Measurements from ENCODE around the gene RAB8B.

The RAB8B gene

DNA sequence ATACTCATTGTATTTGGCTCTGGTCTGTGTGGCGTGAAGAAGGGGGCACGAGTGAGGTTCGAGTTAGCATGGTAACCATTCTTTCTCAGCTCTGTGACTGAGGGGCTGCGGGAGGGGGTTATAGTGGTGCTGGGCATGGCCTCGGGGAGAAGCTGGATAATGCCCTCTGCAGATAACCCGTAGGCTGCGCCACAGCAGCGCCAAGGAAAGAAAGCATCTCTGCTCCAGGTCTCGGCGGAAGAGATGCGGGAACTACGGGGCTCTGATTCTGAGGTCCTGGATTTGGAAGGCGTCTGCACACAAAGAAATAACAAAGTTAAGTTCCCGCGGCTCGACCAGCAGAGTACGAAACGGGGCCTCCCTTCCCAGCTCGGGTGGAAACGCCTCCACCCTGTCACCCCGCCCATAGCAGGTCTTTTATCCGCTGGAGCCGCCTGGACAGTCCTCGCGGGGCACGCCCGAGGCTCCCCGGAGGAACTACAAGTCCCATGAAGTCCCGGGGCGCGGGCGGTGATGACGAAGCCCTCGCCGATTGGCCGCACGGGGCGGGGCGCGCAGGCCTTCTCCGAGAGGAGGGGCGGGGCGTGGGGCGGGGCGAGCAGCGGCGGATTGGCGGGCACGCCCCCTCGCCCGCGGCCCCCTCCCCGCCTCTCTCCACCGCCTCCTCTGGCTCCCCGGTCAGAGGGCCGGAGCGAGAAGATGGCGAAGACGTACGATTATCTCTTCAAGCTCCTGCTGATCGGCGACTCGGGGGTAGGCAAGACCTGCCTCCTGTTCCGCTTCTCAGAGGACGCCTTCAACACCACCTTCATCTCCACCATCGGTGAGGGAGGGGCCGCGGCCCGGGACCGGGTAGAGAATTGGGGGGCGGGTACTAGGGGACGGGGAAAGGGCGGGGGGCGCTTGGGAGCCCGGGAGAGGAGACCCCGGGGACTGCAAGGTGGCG is at the start of gene RAB8B (continued):
- TF ChIP-seq ZNF114 (tag by site-specific recombination; IDR thresholded peaks at IDR 0.05) (no peak), KLF10 (tag by site-specific recombination; IDR thresholded peaks at IDR 0.05) (peak; percentile 46; the same call in 1 of the 2 replicates), ZNF837 (tag by site-specific recombination; IDR thresholded peaks at IDR 0.05) (no peak), ZNF610 (tag by site-specific recombination; IDR thresholded peaks at IDR 0.05; ENCODE audit: borderline replicate concordance) (no peak), ZNF664 (tag by site-specific recombination; IDR thresholded peaks at IDR 0.05) (no peak), ZNF561 (tag by site-specific recombination; IDR thresholded peaks at IDR 0.05; ENCODE audit: borderline replicate concordance) (no peak), ZFP37 (tag by site-specific recombination; IDR thresholded peaks at IDR 0.05) (no peak), BCL11A (tag by site-specific recombination; IDR thresholded peaks at IDR 0.05; ENCODE audit: low read depth) (no peak)

DNA sequence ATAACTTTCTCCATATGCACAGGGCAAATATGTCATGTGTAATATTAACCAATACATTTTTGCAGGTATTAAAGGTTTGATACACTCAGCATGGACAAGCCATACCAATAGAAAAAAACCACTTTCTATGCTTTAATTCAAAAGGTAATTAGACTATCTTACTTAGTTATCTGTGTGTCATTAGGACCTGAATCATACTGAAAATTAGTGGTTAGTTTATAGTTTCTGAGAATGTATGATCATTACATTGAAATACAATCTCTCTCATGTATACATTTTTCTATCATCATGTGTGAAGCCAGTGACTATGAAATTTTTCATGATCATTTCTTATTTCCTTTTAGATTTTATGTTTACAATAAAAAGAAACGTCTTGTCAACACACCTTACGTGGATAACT is 48.5 kb upstream of the RAB8B start:
- CTCF ChIA-PET = no interaction called here
- POLR2A ChIA-PET = no interaction called here
- peaks cover 0 to 10% of the 10 kb centered on the region in 2 experiments; a peak in 1 of 3 replicates for H3K36me3 ChIP-seq (ENCODE audit: control insufficient read depth in 2 of 2, insufficient read depth in 1 of 2, low read length in 2 of 2)
- TF ChIP-seq ZNF248 (tag by site-specific recombination; IDR thresholded peaks at IDR 0.05) (no peak), ZNF10 (tag by site-specific recombination; IDR thresholded peaks at IDR 0.05) (no peak), ZNF19 (tag by site-specific recombination; IDR thresholded peaks at IDR 0.05; ENCODE audit: low read depth) (no peak), ZNF341 (tag by site-specific recombination; IDR thresholded peaks at IDR 0.05; ENCODE audit: low read depth) (no peak), ZNF561 (tag by site-specific recombination; IDR thresholded peaks at IDR 0.05; ENCODE audit: borderline replicate concordance) (no peak), GFI1B (tag by site-specific recombination; IDR thresholded peaks at IDR 0.05) (no peak), ZNF596 (tag by site-specific recombination; IDR thresholded peaks at IDR 0.05) (no peak), ZXDB (tag by site-specific recombination; IDR thresholded peaks at IDR 0.05) (no peak), ZSCAN23 (tag by site-specific recombination; IDR thresholded peaks at IDR 0.05) (no peak), MYNN (tag by site-specific recombination; IDR thresholded peaks at IDR 0.05; ENCODE audit: borderline replicate concordance) (no peak)
- H3K9me3 ChIP-seq (ENCODE audit: control insufficient read depth, insufficient read depth, low read depth, low read length) = no peaks in the 10 kb centered on the region
- H3K4me1 ChIP-seq (ENCODE audit: control insufficient read depth, insufficient read depth, low read length) = no peaks in the 10 kb centered on the region
- H3K4me3 ChIP-seq (ENCODE audit: low read depth, low read length) = no peak overlapping the region
- H3K27ac ChIP-seq (ENCODE audit: extremely low read depth, low read depth, low read length) = no peak overlapping the region

DNA sequence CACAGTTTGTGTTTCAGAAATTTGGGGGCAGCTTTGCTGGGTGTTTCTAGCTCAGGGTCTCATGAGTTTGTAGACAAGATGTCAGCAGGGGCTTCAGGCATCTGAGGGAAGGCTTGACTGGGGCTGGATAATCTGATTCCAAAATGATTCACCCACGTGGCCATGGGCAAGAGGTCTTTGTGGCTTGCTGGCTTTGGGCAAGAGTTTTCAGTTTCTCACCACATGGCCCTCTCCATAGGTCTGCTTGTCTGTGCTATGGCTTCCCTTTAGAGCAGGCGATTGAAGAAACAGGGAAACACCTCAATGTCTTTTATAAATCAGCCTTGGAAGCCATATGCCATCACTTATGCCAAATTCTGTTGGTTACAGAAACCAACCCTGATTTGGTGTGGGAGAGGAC is 44.0 kb upstream of the RAB8B start:
- CTCF ChIA-PET = no interaction called here
- H3K9me3 ChIP-seq (ENCODE audit: control insufficient read depth, insufficient read depth, low read depth, low read length) = no peaks in the 10 kb centered on the region
- no peaks in the 10 kb centered on the region for H3K4me1 ChIP-seq (ENCODE audit: control insufficient read depth, insufficient read depth, low read length)
- TF ChIP-seq ZNF837 (tag by site-specific recombination; IDR thresholded peaks at IDR 0.05) = no peak
- no peak overlapping the region for H3K4me3 ChIP-seq (ENCODE audit: low read depth, low read length)
- H3K36me3 ChIP-seq (ENCODE audit: control insufficient read depth in 2 of 2, insufficient read depth in 1 of 2, low read length in 2 of 2) = peaks cover 0 to 17% of the 10 kb centered on the region in 2 experiments; a peak in 2 of 3 replicates
- no peak overlapping the region for H3K27ac ChIP-seq (ENCODE audit: extremely low read depth, low read depth, low read length)
- POLR2A ChIA-PET = no interaction called here

DNA sequence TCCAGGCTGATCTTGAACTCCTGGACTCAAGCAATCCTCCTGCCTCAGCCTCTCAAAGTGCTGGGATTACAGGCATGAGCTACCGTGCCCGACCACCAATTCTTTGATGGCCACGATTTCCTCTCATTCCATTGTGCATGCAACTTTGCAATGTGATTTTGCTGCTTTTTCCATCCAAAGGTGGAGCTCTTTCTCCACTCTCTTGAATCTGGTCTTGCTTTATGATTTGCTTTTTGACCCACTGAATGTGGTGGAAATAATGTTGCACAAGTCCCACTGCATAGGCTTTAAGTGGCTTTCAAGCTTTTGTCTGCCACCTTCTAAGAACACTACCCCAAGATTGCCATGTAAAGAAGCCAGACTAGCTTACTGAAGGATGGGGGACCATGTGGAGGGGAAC is 42.7 kb upstream of the RAB8B start:
- no peaks in the 10 kb centered on the region for H3K9me3 ChIP-seq (ENCODE audit: control insufficient read depth, insufficient read depth, low read depth, low read length)
- ChIA-PET CTCF (interaction anchor here (0.5 kb wide), 1 partner anchor 130 kb away, joined by 3 read pairs; no protein-coding TSS in a partner anchor), POLR2A (no interaction called here)
- H3K27ac ChIP-seq (ENCODE audit: extremely low read depth, low read depth, low read length) = no peak overlapping the region
- TF ChIP-seq ZNF157 (tag by site-specific recombination; IDR thresholded peaks at IDR 0.05) (no peak), ZNF654 (tag by site-specific recombination; IDR thresholded peaks at IDR 0.05; ENCODE audit: low read depth) (peak; percentile 46), ZNF169 (tag by site-specific recombination; IDR thresholded peaks at IDR 0.05) (no peak), ZBTB7A (tag by site-specific recombination; IDR thresholded peaks at IDR 0.05; ENCODE audit: low read depth) (no peak), ZNF223 (tag by site-specific recombination; IDR thresholded peaks at IDR 0.05) (no peak), TRIM28 (IDR thresholded peaks at IDR 0.05; ENCODE audit: borderline replicate concordance, low read length) (no peak)
- TF ChIP-seq, protein P1, sequence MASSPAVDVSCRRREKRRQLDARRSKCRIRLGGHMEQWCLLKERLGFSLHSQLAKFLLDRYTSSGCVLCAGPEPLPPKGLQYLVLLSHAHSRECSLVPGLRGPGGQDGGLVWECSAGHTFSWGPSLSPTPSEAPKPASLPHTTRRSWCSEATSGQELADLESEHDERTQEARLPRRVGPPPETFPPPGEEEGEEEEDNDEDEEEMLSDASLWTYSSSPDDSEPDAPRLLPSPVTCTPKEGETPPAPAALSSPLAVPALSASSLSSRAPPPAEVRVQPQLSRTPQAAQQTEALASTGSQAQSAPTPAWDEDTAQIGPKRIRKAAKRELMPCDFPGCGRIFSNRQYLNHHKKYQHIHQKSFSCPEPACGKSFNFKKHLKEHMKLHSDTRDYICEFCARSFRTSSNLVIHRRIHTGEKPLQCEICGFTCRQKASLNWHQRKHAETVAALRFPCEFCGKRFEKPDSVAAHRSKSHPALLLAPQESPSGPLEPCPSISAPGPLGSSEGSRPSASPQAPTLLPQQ (tag by site-specific recombination; IDR thresholded peaks at IDR 0.05) = no peak
- peaks cover 0 to 17% of the 10 kb centered on the region in 2 experiments; a peak in 2 of 3 replicates for H3K36me3 ChIP-seq (ENCODE audit: control insufficient read depth in 2 of 2, insufficient read depth in 1 of 2, low read length in 2 of 2)
- no peaks in the 10 kb centered on the region for H3K4me1 ChIP-seq (ENCODE audit: control insufficient read depth, insufficient read depth, low read length)
- no peak overlapping the region for H3K4me3 ChIP-seq (ENCODE audit: low read depth, low read length)
